ENCODE measurements around the gene DIPK1A.

GRCh38 chr1:92901699-92902405 lies 59.4 kb downstream of the DIPK1A start:
- TF ChIP-seq POLR2A (IDR thresholded peaks at IDR 0.05) (no peak), POLR2AphosphoS5 (IDR thresholded peaks at IDR 0.05) (no peak)
- TF ChIP-seq, protein P1, sequence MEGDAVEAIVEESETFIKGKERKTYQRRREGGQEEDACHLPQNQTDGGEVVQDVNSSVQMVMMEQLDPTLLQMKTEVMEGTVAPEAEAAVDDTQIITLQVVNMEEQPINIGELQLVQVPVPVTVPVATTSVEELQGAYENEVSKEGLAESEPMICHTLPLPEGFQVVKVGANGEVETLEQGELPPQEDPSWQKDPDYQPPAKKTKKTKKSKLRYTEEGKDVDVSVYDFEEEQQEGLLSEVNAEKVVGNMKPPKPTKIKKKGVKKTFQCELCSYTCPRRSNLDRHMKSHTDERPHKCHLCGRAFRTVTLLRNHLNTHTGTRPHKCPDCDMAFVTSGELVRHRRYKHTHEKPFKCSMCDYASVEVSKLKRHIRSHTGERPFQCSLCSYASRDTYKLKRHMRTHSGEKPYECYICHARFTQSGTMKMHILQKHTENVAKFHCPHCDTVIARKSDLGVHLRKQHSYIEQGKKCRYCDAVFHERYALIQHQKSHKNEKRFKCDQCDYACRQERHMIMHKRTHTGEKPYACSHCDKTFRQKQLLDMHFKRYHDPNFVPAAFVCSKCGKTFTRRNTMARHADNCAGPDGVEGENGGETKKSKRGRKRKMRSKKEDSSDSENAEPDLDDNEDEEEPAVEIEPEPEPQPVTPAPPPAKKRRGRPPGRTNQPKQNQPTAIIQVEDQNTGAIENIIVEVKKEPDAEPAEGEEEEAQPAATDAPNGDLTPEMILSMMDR (IDR thresholded peaks at IDR 0.05 in 8 of 11, conservative IDR thresholded peaks at IDR 0.05 in 3 of 11): no peak

Data from spleen (tissue), 7 donors.